LHCN-M2 (cell line): ENCODE measurements around the gene AMBRA1. TPM values are rescaled to one million over a fixed set of nuclear protein-coding genes. Genes with fewer than 3 reads are reported as not detected.
"Not testable (repeated sequence)": the region's sequence is repeated elsewhere in the genome, so short reads cannot be mapped to it uniquely, and the experiment has no call there.

Experiments
- DNase-seq: peaks from one replicate; pipeline ENCODE4 v3.0.0-alpha.2; 2012; ENCODE audit warnings: low read depth
- total RNA-seq: library from RNA; depleted of rRNA; stranded (reverse); fragments of >200 nt; gene quantifications from 2 replicates; pipeline ENCODE4 v1.2.3, GENCODE V29; 2014

AMBRA1 gene
- total RNA-seq, 1 experiment from 2014 or later, result 20.9 TPM

DNA sequence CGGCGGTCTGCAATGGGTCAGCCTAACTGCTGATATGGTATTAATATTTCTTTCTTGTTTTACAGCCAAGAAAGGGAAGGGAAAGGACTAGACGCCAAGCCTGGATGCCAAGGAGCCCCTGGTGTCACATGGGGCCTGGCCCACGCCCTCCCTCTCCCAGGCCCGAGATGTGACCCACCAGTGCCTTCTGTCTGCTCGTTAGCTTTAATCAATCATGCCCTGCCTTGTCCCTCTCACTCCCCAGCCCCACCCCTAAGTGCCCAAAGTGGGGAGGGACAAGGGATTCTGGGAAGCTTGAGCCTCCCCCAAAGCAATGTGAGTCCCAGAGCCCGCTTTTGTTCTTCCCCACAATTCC, 210.4 kb downstream of the AMBRA1 start:
- no peak for DNase-seq

DNA sequence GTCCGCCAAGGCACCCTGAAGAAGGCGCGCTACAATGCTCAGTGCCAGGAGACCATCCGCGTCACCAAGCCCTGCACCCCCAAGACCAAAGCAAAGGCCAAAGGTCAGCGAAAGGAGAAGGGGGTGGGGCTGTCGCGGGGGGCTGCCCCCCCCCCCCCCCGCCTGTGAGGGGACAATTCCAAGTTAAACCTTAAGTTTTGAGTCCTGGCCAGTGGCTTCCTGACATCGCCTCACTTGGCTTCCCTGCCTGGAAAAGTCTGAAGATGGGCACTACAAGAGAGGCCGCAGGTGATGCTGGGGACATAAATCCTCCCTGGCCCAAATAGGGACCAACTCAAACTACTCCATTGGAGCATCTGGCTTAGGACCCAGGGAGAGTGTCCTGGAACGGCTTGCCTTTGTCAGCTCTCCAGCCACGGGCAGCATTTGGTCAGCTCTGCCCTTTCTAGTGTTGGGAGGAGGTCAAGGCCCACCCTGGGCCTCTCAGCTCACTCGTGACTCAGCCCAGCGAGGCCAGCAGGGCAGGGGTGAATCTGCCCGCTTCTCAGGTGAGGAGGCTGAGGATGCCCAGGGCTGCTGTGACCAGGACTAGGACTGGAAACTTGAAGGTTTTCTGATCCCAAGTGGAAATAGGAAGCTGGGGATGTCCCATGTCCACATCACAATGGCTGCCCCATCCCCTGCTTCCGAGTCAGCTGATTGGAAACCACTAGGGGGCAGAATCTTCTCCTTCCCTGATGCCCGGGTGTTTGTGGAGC, 211.0 kb downstream of the AMBRA1 start:
- peak; percentile 59 for DNase-seq

DNA sequence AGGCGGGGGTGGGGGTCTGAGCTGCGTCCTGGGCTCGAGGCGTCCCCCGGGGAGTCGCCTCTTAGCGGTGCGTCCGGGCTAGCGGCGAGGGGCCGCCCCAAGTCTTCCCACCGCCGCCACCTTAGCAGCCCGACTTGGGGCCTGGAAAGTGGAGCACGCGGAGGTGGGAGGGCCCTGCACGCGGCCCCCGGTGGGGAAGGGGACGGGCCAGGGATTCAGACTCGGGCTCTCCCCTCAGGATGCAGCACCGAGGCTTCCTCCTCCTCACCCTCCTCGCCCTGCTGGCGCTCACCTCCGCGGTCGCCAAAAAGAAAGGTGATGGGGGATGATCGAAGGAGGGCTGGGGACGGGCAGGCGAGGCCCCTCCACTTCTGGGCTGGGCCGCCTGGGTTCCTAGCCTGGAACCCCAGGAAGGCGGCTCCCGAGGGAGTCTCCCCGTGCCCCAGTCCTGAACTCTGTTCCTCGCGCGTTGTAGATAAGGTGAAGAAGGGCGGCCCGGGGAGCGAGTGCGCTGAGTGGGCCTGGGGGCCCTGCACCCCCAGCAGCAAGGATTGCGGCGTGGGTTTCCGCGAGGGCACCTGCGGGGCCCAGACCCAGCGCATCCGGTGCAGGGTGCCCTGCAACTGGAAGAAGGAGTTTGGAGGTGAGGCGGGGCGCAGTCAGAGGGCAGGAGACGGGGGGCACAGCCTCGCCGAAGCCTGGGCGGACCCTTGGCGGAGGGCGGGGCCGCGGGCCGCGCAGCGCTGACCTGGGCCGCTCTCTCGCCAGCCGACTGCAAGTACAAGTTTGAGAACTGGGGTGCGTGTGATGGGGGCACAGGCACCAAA, 211.8 kb downstream of the AMBRA1 start:
- no peak for DNase-seq

DNA sequence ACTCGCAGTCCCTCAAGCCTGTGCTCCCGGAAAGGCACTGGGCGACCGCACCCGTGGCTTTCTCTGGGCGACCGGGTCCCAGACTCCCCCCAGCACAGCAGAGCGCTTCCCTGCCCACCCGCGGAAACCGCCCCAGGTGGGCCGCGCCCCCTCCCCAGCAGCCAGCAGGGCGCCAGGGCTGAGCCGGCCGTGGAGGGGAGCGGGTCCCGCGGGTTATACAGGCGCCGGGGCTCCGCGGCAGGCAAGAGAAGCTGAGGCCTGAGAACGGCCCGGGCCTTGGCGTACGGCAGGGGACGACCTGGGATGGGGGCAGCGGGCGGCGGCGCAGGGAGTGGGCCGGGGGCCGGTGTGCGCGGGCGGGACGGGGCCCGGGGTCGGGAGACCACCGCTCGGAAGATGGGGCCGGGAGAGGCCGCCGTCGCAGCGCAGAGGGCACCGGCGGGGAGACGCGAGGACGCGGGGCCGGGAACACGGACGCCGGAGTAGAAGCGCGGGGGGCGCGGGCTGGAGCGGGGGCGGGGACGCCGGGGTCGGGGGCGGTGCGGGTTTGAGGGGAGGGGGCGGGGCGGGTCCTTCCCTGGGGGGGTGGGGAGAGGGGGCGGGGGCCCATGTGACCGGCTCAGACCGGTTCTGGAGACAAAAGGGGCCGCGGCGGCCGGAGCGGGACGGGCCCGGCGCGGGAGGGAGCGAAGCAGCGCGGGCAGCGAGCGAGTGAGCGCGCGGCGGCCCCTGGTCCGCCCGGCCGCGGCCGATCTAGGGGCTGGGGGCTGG, 212.6 kb downstream of the AMBRA1 start, which contains the start of gene MDK:
MDK (plus strand) TSS at position 622 of the 771 bp plus-strand sequence. CDS start 389 bp downstream, outside the sequence.
- no peak for DNase-seq

DNA sequence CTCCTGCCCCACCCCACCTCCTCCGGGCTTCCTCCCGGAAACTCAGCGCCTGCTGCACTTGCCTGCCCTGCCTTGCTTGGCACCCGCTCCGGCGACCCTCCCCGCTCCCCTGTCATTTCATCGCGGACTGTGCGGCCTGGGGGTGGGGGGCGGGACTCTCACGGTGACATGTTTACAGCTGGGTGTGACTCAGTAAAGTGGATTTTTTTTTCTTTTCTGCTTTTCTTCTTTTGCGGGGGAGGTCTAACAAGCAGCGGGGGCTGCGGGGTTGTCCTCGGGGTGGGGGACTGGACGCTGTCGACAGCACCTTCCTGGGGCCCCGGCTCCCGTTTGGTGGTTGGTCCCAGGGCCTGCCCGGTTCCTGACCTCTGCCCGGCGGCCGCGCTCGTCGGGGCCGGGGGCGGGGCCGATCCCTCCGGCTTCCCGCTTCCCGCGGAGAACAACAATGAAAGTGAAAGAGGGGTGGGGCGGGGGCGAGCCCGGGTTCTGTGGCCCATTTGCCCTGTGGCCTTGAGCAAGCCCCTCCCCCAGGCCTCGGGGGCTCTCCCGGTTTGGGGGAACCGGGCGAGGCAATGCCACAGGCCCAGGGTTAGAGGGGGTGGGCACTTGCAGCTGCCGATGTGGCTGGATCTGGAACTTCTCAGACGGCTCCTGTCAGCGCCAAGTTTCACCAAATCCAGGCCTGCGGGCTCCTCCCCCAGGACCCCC, 213.3 kb downstream of the AMBRA1 start:
- peak; percentile 46 for DNase-seq

DNA sequence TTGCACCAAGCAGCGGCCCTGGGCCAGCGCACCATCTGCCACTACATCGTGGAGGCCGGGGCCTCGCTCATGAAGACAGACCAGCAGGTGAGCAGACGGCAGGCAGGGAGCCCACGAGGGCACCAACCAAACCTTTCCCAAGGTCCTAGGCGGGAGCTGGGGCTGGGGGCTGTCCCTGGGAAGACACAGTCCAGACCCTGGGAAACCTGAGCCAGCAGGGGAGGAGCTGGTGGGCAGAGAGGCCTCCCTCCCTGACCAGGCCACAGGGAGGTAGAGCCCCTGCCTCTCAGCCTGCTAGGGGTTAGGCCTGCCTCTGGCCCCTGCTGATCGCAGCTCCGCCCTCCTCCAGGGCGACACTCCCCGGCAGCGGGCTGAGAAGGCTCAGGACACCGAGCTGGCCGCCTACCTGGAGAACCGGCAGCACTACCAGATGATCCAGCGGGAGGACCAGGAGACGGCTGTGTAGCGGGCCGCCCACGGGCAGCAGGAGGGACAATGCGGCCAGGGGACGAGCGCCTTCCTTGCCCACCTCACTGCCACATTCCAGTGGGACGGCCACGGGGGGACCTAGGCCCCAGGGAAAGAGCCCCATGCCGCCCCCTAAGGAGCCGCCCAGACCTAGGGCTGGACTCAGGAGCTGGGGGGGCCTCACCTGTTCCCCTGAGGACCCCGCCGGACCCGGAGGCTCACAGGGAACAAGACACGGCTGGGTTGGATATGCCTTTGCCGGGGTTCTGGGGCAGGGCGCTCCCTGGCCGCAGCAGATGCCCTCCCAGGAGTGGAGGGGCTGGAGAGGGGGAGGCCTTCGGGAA, 214.1 kb downstream of the AMBRA1 start:
- not testable (repeated sequence) for DNase-seq

DNA sequence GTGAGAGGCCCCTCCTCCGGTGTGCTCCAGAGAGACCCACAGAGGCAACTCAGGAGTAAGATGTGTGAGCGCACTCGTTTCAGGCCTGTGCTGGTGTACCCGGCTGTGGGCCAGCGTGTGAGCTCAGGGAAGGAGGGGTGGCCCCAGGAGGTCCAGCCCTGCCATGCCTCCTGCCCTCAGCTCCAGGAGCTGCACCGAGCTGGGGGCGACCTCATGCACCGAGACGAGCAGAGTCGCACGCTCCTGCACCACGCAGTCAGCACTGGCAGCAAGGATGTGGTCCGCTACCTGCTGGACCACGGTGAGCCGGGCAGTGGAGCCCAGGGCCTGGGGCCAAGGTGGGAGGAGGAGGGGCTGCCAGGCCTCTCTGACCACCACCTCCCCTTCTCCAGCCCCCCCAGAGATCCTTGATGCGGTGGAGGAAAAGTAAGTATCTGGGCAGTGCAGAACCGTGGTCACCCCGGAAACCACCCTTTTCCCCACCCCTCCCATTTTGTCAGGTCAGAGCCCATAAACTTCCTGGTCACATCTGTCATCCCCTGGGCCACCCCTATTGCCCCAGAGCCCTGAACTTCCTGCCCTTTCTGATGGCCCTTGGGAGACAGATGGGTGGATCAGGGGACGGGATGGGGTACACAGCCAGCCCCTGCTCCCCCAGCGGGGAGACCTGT, 214.9 kb downstream of the AMBRA1 start:
- DNase-seq, result no peak

DNA sequence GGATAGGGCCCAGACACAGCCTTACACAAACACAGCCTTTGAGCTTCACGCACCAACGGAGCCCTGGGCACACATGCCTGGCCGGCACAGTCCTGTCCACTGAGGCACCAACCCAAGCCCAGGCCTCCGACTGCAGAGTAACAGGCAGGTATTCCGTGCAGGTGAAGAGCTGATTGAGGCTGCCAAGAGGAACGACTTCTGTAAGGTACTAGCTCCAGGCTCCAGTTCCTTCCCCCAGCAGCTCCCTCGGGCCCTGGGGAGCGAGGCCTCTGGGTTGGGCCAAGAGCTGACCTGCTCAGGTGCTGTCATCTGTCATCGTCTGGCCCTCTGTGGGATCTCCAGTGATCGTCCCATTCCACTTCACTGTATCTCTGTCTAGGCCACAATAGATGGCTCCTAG, 215.5 kb downstream of the AMBRA1 start:
- DNase-seq, result no peak

DNA sequence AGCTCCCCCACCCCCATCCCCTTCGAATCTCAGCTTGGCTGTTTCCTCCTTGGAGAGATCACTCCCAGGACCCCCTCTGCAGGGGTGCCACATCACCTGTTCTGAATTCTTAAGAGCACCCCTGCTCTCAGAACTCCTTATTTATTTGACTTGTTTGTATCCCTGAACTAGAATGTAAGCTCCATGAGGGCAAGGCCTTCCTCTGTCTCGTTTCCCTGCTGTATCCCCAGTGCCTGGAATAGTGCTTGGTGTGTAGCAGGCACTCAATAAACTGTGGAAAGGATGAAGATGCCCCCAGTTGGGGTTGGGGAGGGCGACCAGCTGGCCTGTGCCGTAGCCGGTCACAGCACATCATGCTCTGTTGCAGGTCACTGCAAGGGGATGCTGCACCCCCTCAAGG, 216.0 kb downstream of the AMBRA1 start:
- DNase-seq, result no peak

DNA sequence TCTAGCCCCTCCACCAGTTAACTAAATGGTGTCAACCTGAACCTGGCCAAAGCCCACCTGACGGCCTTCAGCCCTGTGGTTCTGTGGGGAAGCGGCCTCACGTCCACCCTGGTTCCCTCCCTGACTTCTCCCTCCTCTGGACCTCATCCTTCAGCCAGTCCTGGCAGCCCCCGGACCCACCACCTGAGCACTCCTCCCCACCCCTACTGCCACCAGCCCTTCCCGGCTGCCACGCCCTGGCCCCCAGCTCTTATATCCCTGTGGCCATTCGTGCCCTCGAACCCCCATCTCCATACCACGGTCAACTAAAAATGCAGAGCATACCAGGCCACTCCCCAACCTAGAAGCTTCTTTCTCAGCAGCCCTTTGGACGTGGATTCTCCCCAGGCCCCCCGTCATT, 216.5 kb downstream of the AMBRA1 start:
- no peak for DNase-seq

DNA sequence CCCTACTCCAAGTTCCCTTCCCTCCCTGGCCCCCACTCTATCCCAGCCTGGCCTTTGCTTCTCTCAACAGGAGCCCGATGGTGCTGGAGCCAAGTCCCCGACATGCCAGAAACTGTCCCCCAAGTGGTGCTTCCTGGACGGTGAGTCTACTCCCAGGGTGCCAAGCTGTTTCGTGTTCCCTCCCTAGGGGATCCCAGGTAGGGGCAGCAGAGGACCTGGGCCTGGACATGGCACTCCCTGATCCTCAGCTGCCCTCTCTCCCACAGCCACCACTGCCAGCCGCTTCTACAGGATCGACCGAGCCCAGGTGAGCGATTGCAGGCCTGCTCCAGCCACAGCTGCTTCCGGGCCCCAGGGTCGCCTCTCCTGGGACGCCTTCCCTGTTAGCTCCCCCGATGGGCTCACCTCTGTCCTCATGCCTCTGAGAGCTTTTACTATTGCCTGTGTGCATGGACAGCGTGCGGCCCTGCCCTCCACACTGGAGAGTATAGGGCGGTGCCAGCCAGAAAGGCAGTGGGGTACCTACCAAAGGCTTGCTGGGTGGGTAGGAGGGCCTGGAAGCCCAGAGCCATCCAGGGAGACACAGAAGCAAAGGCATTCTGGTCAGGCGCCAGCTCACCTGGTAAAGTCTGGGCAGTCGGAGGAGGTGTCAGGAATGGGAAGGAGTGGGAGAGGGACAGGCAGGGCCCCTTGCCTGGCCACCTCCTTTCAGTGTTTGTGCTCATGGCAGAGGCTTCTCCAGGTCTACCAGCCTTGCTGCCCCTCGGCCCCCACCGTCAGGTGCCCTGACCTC, 217.4 kb downstream of the AMBRA1 start:
- DNase-seq, result no peak

DNA sequence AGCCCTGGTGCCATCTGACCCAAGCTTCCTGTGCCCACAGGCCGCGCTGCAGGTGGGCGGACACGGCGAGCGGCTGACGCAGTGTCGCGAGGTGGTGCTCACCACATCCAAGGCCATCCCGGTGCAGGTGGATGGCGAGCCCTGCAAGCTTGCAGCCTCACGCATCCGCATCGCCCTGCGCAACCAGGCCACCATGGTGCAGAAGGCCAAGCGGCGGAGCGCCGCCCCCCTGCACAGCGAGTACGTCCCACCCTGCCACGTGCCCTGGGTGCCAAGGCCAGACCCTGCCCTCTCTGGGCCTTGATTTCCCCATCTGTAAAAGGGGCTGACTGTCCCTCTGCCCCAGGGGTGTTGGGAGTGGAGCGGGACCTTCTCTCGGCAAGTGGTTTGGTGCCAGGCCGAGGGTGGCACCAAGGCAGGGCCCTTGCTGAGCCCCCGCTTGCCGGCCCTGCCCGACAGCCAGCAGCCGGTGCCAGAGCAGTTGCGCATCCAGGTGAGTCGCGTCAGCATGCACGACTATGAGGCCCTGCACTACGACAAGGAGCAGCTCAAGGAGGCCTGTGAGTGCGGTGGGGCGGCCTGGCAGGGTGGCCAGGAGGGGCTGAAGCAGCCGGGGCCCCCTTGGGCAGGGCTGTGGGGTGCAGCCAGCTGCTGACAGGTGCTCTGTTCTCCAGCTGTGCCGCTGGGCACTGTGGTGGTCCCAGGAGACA, 218.3 kb downstream of the AMBRA1 start:
- DNase-seq, result no peak

DNA sequence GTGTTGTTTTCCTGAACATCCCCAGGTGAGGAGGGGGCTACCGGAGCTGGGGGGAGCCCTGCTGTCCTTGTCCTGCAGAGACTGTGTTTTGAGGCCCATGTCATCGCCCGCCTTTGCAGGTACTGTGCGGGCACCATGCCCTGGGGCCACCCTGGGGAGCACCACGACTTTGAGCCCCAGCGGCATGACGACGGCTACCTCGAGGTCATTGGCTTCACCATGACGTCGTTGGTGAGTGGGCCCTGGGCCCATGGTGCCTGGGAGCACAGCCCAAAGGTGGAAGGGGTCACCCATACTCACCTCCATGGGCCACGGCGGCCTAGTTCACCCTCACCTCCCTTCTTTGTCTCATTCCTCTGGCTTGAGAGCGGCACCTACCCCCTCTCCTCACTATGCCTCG, 219.0 kb downstream of the AMBRA1 start:
- no peak for DNase-seq

DNA sequence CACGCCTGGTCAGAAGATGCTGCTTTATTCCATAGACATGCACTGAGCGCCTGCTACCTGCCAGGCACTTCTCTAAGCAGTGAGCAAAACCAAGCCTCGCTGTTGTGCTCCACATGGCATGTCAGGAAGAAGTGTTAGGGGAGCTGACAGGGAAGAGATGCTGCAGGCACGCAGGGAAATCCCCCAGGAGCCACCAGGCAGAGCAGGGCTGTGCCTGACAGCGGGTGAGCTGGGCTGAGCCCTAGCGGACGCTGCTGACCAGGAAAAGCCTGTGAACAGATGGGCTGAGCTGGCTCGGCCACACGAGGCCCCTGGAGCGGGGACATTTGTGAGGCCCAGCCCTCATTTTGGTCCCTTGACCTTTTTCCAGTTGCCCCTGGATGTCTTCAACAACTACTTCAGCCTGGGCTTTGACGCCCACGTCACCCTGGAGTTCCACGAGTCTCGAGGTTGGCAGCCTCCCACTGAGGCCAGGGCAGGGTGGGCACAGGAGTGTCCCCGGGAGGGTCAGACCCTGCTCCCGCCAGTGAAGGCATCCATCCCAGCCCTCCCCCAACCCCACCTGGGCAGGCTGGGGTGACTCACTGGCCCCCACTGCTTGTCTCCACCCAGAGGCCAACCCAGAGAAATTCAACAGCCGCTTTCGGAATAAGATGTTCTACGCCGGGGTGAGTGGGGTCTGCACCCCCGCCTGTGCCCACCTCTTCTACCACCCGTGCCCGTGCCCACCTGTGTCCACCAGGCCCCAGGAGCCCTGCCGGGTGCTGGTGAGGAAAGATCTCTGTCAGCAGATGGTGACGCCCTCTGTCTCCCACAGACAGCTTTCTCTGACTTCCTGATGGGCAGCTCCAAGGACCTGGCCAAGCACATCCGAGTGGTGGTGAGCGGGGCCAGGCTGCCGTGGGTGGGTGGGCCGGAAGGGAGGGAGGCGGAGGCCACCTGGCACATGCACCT, 219.8 kb downstream of the AMBRA1 start:
- no peak for DNase-seq

DNA sequence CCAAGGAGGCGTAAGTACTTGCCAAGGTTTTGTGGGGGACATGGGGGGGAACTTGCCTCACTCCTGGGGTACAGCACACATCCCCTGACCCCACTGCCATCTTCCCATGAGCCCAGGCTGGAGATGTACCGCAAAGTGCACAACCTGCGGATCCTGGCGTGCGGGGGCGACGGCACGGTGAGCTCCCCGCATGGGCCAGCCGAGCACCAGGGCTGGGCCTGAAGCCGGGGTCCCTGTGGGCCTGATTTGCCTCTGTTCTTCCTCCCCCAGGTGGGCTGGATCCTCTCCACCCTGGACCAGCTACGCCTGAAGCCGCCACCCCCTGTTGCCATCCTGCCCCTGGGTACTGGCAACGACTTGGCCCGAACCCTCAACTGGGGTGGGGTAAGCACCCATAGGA, 221.3 kb downstream of the AMBRA1 start:
- DNase-seq, result not testable (repeated sequence)

DNA sequence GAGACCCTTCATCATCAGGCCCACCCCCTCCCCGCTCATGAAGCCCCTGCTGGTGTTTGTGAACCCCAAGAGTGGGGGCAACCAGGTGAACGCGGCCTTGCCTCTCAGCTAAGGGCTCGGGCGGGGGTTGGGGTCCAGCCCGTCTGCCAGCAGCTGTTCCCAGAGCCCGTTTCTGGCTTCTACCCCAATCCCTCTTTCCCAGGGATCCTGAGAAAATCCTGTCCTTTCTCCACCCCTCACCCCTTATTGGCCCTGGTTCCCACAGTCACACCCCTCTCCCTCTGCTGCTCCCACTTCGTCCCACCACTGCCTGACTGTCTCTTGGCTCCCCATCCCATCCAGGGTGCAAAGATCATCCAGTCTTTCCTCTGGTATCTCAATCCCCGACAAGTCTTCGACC, 221.7 kb downstream of the AMBRA1 start:
- DNase-seq, result no peak

DNA sequence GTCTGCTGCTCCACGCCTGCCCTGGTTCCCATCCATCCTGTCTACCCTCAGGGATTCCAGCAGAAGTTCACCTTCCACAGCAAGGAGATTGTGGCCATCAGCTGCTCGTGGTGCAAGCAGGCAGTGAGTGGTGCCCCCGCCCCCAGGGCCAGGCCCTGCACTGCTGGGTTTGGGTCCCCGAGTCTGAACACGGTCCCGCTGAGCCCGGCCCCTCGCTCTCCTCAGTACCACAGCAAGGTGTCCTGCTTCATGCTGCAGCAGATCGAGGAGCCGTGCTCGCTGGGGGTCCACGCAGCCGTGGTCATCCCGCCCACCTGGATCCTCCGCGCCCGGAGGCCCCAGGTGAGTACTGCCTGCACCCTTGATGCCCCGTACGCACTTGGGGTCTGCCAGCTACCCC, 222.6 kb downstream of the AMBRA1 start:
- DNase-seq, result not testable (repeated sequence)
